ENCODE data around the gene OR2T29.
"Not testable (repeated sequence)": the region's sequence is repeated elsewhere in the genome, so short reads cannot be mapped to it uniquely, and the experiment has no call there.

OR2T29 gene

GRCh38 chr1:248547383-248547782, 15.2 kb downstream of the OR2T29 start:
- in situ Hi-C loops (cut with MboI; ENCODE audit: low sequenced_read_pairs, unreplicated experiment); DNase-seq (ENCODE audit: low spot score): not testable (repeated sequence)

GRCh38 chr1:248537449-248537848, 25.1 kb downstream of the OR2T29 start:
- DNase-seq (ENCODE audit: low spot score); in situ Hi-C loops (cut with MboI; ENCODE audit: low sequenced_read_pairs, unreplicated experiment): not testable (repeated sequence)

- DNase-seq (ENCODE audit: low spot score) = no peak
- TF ChIP-seq CTCF (IDR thresholded peaks at IDR 0.05; ENCODE audit: borderline replicate concordance, control extremely low read depth, extremely low read depth, insufficient read depth, missing control alignments) = no peak
- in situ Hi-C loops (cut with MboI; ENCODE audit: low sequenced_read_pairs, unreplicated experiment) = no loop called here
Observed at GRCh38 chr1:248521856-248522255, 40.7 kb downstream of the OR2T29 start.

- in situ Hi-C loops (cut with MboI; ENCODE audit: low sequenced_read_pairs, unreplicated experiment); DNase-seq (ENCODE audit: low spot score): not testable (repeated sequence)
Observed at GRCh38 chr1:248510217-248510616, 52.4 kb downstream of the OR2T29 start.

- DNase-seq (ENCODE audit: low spot score); in situ Hi-C loops (cut with MboI; ENCODE audit: low sequenced_read_pairs, unreplicated experiment): not testable (repeated sequence)
Observed at GRCh38 chr1:248507773-248508172, 54.8 kb downstream of the OR2T29 start, which contains the start of gene OR2G6. Gene OR2G6 (plus strand): TSS chr1:248508073. CDS start chr1:248521647, 13,574 bp downstream.

All from GM13976 (cell line).